Neural progenitor cell (in vitro differentiated cells): ENCODE results near the gene B4GALNT2. TPM values are rescaled to one million over a fixed set of nuclear protein-coding genes. Genes with fewer than 3 reads are reported as not detected.
"Not testable (repeated sequence)": the region's sequence is repeated elsewhere in the genome, so short reads cannot be mapped to it uniquely, and the experiment has no call there.

Source experiments
- DNase-seq: peaks from one replicate; pipeline ENCODE4 v3.0.0-alpha.2; 2016; ENCODE audit warnings: low spot score
- H2AFZ ChIP-seq: fragments of 200-600 bp; sonication (generic); replicated peaks from 2 replicates; pipeline ENCODE4 v1.6.1; 2016; ENCODE audit warnings: antibody characterized with exemption
- H3F3A ChIP-seq: fragments of 200-600 bp; sonication (generic); 2 replicates; pipeline ENCODE4 v1.6.1; 2016; ENCODE audit warnings: antibody characterized with exemption, low read depth
- H3K27ac ChIP-seq: fragments of 200-600 bp; sonication (generic); 2 replicates; pipeline ENCODE4 v1.5.1; 2016; ENCODE audit warnings: mild to moderate bottlenecking
- H3K27me3 ChIP-seq: fragments of 200-600 bp; sonication (generic); 2 replicates; pipeline ENCODE4 v1.6.1; 2016; ENCODE audit warnings: mild to moderate bottlenecking, moderate library complexity
- H3K36me3 ChIP-seq: fragments of 200-600 bp; sonication (generic); 2 replicates; pipeline ENCODE4 v1.5.1; 2016
- H3K4me1 ChIP-seq: fragments of 200-600 bp; sonication (generic); 2 replicates; pipeline ENCODE4 v1.6.1; 2016; ENCODE audit warnings: mixed run types
- H3K4me2 ChIP-seq: fragments of 200-600 bp; sonication (generic); 2 replicates; pipeline ENCODE4 v1.6.1; 2016
- H3K4me3 ChIP-seq: fragments of 200-600 bp; sonication (generic); 2 replicates; pipeline ENCODE4 v1.5.1; 2016
- H3K79me2 ChIP-seq: fragments of 200-600 bp; sonication (generic); 2 replicates; pipeline ENCODE4 v1.6.1; 2016; ENCODE audit warnings: low read depth
- H3K9ac ChIP-seq: fragments of 200-600 bp; sonication (generic); 2 replicates; pipeline ENCODE4 v1.6.1; 2016
- H3K9me3 ChIP-seq: fragments of 200-600 bp; sonication (generic); 2 replicates; pipeline ENCODE4 v1.5.1; 2016; ENCODE audit warnings: low read depth
- H4K20me1 ChIP-seq: fragments of 200-600 bp; sonication (generic); 2 replicates; pipeline ENCODE4 v1.6.1; 2016; ENCODE audit warnings: low read depth
- H3K27ac Mint-ChIP-seq: 3 replicates; pipeline ENCODE4 v1.8.0; 2021; ENCODE audit warnings: mixed read lengths
- H3K27me3 Mint-ChIP-seq: 2 replicates; pipeline ENCODE4 v1.8.0; 2022; ENCODE audit warnings: low read depth, mild to moderate bottlenecking, inconsistent platforms, moderate library complexity, mixed read lengths; ENCODE audit not compliant: insufficient read depth
- H3K36me3 Mint-ChIP-seq: 3 replicates; pipeline ENCODE4 v1.8.0; 2021; ENCODE audit warnings: mixed read lengths
- H3K4me1 Mint-ChIP-seq: 3 replicates; pipeline ENCODE4 v1.8.0; 2021; ENCODE audit warnings: mixed read lengths
- H3K4me3 Mint-ChIP-seq: 3 replicates; pipeline ENCODE4 v1.8.0; 2021; ENCODE audit warnings: mild to moderate bottlenecking, moderate library complexity, mixed read lengths
- H3K9me3 Mint-ChIP-seq: 3 replicates; pipeline ENCODE4 v1.8.0; 2020; ENCODE audit warnings: mixed read lengths
- EZH2 ChIP-seq: fragments of 200-600 bp; sonication (generic); IDR thresholded peaks from 2 replicates; pipeline ENCODE4 v1.6.1; 2017; ENCODE audit warnings: antibody characterized with exemption, mild to moderate bottlenecking, moderate library complexity
- EZH2phosphoT487 ChIP-seq: fragments of 200-600 bp; sonication (generic); IDR thresholded peaks from 2 replicates; pipeline ENCODE4 v1.6.1; 2017; ENCODE audit warnings: antibody characterized with exemption
- total RNA-seq: library from RNA; depleted of rRNA; stranded (reverse); fragments of >200 nt; gene quantifications from 2 replicates; pipeline ENCODE4 v1.2.3, GENCODE V29; 2015; ENCODE audit warnings: low replicate concordance
- TF ChIP-seq, protein P1 (sequence below): fragments of 200-600 bp; sonication (generic); IDR thresholded peaks from 2 replicates; pipeline ENCODE4 v1.5.1; 2017; ENCODE audit warnings: antibody characterized with exemption, mild to moderate bottlenecking

Gene B4GALNT2
- total RNA-seq, 1 donor from 2014 or later, result not detected

DNA sequence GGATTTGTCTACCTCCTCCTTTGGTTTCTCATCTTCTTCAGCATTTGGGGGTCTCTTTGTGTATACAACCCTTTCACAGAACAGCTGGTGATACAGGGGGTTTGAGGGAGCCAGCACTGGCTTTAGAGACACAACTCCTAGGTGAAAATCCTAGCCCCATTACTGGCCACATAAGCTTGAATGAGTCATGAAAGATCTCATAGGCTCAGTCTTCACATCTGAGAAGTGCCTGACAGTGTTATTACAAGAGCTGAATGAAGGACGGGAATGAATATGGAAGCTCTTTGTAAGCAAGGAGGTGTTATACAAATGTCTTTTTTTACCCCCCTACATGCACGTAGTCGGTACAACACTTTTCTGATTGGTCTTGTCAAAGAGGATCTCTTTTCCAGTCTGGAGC lies 1.7 kb upstream of the B4GALNT2 start:
- DNase-seq, result no peak
- no peak overlapping the region for H3K9ac ChIP-seq
- H3K4me1 ChIP-seq, result no peaks in the 10 kb centered on the region
- H3K36me3 Mint-ChIP-seq, result peaks cover 6% of the 10 kb centered on the region
- no peak overlapping the region for H3K27ac ChIP-seq
- H3K4me2 ChIP-seq, result no peak overlapping the region
- H3K79me2 ChIP-seq, result no peaks in the 10 kb centered on the region
- H3K9me3 Mint-ChIP-seq, result peaks cover 36% of the 10 kb centered on the region
- no peaks in the 10 kb centered on the region for H3K9me3 ChIP-seq
- no peak overlapping the region for H2AFZ ChIP-seq
- no peak for TF ChIP-seq EZH2
- no peak for TF ChIP-seq EZH2phosphoT487
- TF ChIP-seq, protein P1, sequence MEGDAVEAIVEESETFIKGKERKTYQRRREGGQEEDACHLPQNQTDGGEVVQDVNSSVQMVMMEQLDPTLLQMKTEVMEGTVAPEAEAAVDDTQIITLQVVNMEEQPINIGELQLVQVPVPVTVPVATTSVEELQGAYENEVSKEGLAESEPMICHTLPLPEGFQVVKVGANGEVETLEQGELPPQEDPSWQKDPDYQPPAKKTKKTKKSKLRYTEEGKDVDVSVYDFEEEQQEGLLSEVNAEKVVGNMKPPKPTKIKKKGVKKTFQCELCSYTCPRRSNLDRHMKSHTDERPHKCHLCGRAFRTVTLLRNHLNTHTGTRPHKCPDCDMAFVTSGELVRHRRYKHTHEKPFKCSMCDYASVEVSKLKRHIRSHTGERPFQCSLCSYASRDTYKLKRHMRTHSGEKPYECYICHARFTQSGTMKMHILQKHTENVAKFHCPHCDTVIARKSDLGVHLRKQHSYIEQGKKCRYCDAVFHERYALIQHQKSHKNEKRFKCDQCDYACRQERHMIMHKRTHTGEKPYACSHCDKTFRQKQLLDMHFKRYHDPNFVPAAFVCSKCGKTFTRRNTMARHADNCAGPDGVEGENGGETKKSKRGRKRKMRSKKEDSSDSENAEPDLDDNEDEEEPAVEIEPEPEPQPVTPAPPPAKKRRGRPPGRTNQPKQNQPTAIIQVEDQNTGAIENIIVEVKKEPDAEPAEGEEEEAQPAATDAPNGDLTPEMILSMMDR, result no peak
- peaks cover 8% of the 10 kb centered on the region for H3K4me1 Mint-ChIP-seq
- H3F3A ChIP-seq, result no peaks in the 10 kb centered on the region
- H4K20me1 ChIP-seq, result no peaks in the 10 kb centered on the region
- peaks cover 50% of the 10 kb centered on the region for H3K27me3 Mint-ChIP-seq
- no peaks in the 10 kb centered on the region for H3K36me3 ChIP-seq
- H3K4me3 ChIP-seq, result no peak overlapping the region
- peaks cover 60% of the 10 kb centered on the region for H3K27me3 ChIP-seq
- no peak overlapping the region for H3K27ac Mint-ChIP-seq
- peak overlapping the region; percentile 63 for H3K4me3 Mint-ChIP-seq

DNA sequence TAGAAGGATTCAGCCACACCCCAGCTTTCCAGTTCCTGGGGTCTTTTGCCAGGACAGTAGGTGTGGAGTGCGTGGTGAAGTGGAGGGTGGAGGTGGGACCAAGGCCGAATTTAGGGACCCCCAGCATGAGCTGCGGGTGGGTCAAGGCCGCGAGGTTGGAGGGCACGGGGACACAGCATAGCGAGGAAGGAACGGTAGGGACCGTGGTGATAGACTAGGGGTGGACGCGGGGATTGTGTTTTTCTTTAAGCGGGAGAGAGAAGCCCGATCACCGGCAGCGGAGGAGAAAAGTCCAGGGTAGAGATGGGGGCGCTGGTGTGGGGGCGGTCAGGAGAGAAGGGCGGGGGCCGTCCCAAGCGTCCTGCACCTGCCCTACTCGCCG lies 261 bp upstream of the B4GALNT2 start:
- Histone ChIP-seq H3K4me1 (no peaks in the 10 kb centered on the region), H3K4me2 (peak overlapping the region; percentile 90), H3K27ac (no peak overlapping the region), H2AFZ (peak overlapping the region; percentile 59), H3K79me2 (no peaks in the 10 kb centered on the region), H3F3A (no peaks in the 10 kb centered on the region), H3K9me3 (no peaks in the 10 kb centered on the region), H3K27me3 (peaks cover 60% of the 10 kb centered on the region), H3K9ac (no peak overlapping the region), H4K20me1 (no peaks in the 10 kb centered on the region), H3K36me3 (no peaks in the 10 kb centered on the region), H3K4me3 (peak overlapping the region; percentile 49)
- Mint-ChIP-seq H3K4me3 (peak overlapping the region; percentile 78), H3K9me3 (peaks cover 36% of the 10 kb centered on the region), H3K27me3 (peaks cover 50% of the 10 kb centered on the region), H3K36me3 (peaks cover 6% of the 10 kb centered on the region), H3K27ac (no peak overlapping the region), H3K4me1 (peaks cover 4% of the 10 kb centered on the region)
- no peak for TF ChIP-seq EZH2phosphoT487
- TF ChIP-seq, protein P1, result no peak
- no peak for TF ChIP-seq EZH2
- DNase-seq, result no peak

DNA sequence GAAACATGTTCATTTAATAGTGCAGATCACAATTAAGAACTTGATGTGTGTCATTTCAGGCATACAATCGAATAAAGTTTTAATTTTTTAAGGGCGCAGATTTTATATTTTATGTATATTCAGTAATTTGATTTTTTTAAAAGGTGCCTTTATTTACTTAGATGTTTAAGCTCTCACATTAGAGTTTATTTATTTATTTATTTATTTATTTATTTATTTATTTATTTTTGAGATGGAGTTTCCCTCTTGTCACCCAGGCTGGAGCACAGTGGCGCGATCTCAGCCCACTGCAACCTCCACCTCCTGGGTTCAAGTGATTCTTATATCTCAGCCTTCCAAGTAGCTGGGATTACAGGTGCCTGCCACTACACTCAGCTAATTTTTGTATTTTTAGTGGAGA lies 3.8 kb downstream of the B4GALNT2 start:
- H3K9me3 Mint-ChIP-seq, result peaks cover 3% of the 10 kb centered on the region

DNA sequence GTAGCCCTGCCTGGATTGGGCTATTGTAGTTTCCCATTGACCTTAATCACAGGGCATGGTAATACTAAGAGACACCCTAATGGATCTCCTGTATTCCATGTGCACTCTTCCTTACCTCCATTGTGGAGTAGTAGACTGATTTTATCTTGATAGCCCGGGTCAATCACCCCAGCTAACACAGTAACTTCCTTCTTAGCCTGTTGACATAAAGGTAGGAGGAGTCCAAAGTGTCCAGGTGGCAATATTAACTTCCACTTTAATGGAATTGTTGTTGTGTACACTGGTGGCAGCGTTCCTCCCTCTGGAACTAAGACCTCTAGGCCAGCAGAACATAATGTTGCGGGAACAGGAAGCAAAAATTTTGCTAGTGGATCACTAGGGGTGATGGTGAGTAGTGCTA lies 13.1 kb downstream of the B4GALNT2 start:
- H3K9ac ChIP-seq, H3K4me2 ChIP-seq, H2AFZ ChIP-seq, H3K79me2 ChIP-seq, H3F3A ChIP-seq, H3K4me3 Mint-ChIP-seq, DNase-seq, H3K36me3 ChIP-seq, H3K9me3 Mint-ChIP-seq, H3K27ac Mint-ChIP-seq, H4K20me1 ChIP-seq, H3K4me1 ChIP-seq, H3K4me3 ChIP-seq, H3K27me3 ChIP-seq, H3K9me3 ChIP-seq, H3K4me1 Mint-ChIP-seq, H3K36me3 Mint-ChIP-seq, H3K27ac ChIP-seq: not testable (repeated sequence)
- peaks cover 14% of the 10 kb centered on the region for H3K27me3 Mint-ChIP-seq

More for the DNA sequence above, 3.8 kb downstream of the B4GALNT2 start:
- peaks cover 43% of the 10 kb centered on the region for H3K27me3 ChIP-seq
- peaks cover 4% of the 10 kb centered on the region for H3K4me1 Mint-ChIP-seq
- H4K20me1 ChIP-seq, result no peaks in the 10 kb centered on the region
- TF ChIP-seq, protein P1, result no peak
- no peak for TF ChIP-seq EZH2
- no peak for TF ChIP-seq EZH2phosphoT487
- no peaks in the 10 kb centered on the region for H3K36me3 ChIP-seq
- DNase-seq, result no peak
- no peak overlapping the region for H3K27ac ChIP-seq
- H3K36me3 Mint-ChIP-seq, result no peaks in the 10 kb centered on the region
- H3K4me1 ChIP-seq, result peaks cover under 1% of the 10 kb centered on the region
- no peak overlapping the region for H2AFZ ChIP-seq
- no peak overlapping the region for H3K4me3 ChIP-seq
- H3K4me2 ChIP-seq, result no peak overlapping the region
- H3K9me3 ChIP-seq, result no peaks in the 10 kb centered on the region
- no peaks in the 10 kb centered on the region for H3F3A ChIP-seq
- H3K4me3 Mint-ChIP-seq, result no peak overlapping the region
- H3K9ac ChIP-seq, result no peak overlapping the region
- no peaks in the 10 kb centered on the region for H3K79me2 ChIP-seq
- peaks cover 28% of the 10 kb centered on the region for H3K27me3 Mint-ChIP-seq
- H3K27ac Mint-ChIP-seq, result no peak overlapping the region
